CD4-positive, alpha-beta T cell treated with Interleukin-4 for 4 hours (primary cell): ENCODE results near the gene OPRM1.

Experiments
- DNase-seq: peaks from one replicate; pipeline ENCODE4 v3.0.0-alpha.2; 2020

The OPRM1 gene

GRCh38 chr6:154210678-154211077, 171.6 kb downstream of the OPRM1 start:
- DNase-seq, result no peak

DNA sequence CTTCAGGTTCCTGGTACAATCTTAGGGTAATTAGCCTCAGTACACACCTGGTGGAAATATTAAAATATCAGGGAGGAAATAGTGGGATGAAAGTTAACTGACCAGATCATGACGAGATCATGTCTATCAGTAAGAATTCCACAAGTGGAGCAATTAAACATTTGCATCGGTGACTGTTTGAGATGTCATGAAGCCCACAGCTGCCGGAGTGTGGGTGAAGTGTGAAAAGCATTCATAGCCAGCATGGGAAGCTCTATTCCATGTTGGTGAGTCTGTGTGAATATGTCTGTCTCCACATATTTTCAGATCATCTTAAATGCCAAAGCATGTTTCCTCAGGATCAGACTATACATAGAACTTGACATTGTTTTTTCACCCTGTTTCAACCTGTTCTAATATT, 174.7 kb downstream of the OPRM1 start:
- DNase-seq, result no peak

DNA sequence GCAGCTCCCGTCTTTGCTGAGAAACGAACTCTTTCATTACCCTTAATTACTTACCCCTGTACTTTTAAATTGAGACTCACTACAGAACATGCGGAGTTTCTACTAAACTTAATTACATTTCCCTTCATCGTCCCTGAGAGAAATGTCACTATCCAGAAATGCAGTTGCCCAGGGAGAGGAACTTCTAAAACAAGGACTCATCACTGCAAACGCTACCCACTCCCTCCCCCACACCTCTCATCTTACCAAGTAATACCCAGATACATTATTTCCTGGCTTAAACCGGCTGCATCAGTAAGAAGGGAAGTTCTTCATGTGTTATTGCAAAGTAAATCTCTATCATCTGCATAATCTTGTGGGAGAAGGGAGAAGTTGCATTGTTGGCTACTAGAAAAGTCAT, 179.3 kb downstream of the OPRM1 start:
- no peak for DNase-seq

DNA sequence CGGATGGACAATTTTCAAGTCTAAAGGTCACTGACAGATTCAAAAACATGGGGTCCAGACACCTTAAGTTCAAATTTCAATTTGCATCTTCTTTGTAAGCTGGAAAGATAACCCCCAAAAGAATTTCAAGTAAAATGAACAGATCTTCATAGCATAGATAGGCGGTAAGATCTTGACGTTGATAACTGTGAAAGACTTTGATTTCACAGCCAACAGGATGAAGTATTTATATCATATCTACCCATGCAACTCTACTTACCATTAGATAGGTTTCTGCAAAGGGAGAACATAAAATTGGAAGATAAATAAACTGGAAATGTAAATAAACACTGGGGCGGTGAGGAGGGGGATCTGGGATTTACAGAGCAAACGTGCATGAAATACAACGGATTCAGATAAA, 179.7 kb downstream of the OPRM1 start:
- DNase-seq, result no peak

GRCh38 chr6:154219250-154219649, 180.2 kb downstream of the OPRM1 start:
- DNase-seq, result no peak

- no peak for DNase-seq
Observed at GRCh38 chr6:154222716-154223115, 183.7 kb downstream of the OPRM1 start.

GRCh38 chr6:154223296-154223695, 184.3 kb downstream of the OPRM1 start:
- DNase-seq, result no peak

DNA sequence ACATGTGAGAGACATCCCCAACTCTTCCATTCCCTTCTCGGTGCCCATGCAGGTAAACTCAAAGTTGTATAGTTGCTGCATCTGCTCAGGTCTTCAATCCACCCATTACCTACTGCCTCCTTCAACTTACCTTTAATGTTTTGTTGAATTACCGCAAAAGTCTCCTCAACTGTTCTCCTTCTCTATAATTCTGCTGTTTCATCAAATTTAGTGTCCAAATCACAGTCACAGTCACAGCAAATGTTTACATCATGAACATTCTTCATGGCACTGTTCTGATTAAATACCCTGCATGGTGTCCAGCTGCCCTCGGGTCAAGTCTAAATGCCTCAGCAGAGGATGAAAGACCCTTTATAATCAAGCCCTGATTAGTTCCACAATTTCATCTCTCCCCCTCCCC, 187.4 kb downstream of the OPRM1 start:
- DNase-seq, result no peak

GRCh38 chr6:154227862-154228520, 189.0 kb downstream of the OPRM1 start:
- DNase-seq, result no peak

GRCh38 chr6:154228521-154228905, 189.5 kb downstream of the OPRM1 start:
- DNase-seq, result no peak

DNA sequence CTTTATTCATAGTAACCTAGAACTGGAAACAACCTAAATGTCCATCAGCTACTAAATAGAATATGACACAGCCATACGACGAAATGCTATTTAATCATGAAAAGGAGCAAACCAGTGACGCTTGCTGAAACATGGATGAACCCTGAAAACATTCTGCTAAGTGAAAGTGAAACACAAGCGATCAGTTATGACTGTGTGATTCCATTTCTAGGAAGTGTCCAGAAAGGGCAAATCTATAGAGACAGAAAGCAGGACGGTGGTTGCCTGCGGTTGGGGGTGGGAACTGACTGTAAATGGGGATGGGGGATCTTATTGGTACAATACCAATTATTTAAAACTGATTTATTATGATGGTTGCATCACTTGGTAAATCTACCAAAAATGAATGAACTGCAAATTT, 190.7 kb downstream of the OPRM1 start:
- DNase-seq, result peak; percentile 67

GRCh38 chr6:154230393-154230792, 191.4 kb downstream of the OPRM1 start:
- DNase-seq, result no peak

GRCh38 chr6:154230910-154231595, 192.0 kb downstream of the OPRM1 start:
- no peak for DNase-seq

DNA sequence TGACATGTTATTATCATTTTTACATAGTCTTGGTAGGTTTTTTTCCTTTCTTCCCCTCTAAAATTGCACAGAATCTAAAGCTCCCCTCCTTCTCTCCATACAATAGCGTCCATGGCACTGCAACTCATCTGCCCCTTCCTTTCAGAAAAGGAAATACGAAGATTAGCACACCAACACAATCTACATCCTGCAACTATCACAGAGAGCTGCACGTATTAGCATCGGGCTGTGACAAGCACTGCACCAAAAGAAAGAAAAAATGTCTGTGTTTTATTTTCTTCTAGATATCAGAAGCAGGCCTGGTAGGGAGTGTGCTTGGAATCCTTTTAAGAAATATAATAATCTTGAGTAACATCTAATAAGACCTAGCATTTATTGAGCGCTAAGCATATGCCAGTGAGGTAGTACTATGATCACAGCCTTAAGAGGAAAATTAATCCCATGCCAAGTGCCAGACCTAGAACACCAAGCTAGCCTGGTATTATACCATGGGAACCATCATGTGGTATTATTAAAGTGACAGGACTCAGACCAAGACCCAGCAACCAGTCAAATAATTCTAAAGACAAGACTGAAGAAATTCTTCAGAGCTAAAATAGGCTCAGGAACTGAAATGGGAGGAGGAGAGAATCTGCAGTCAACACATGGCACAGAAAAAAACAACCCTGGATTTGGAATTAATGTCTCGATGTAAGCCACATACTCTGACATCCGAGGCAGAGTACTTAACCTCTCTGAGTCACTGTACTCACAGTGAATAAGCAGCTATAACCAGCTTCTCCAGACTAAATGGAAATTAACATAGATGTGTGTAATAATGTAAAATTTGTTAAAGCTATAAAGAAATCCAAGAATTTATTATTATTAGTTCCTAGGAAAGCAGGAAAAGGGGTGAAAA, 193.2 kb downstream of the OPRM1 start:
- DNase-seq, result no peak

GRCh38 chr6:154233383-154233782, 194.3 kb downstream of the OPRM1 start:
- no peak for DNase-seq

DNA sequence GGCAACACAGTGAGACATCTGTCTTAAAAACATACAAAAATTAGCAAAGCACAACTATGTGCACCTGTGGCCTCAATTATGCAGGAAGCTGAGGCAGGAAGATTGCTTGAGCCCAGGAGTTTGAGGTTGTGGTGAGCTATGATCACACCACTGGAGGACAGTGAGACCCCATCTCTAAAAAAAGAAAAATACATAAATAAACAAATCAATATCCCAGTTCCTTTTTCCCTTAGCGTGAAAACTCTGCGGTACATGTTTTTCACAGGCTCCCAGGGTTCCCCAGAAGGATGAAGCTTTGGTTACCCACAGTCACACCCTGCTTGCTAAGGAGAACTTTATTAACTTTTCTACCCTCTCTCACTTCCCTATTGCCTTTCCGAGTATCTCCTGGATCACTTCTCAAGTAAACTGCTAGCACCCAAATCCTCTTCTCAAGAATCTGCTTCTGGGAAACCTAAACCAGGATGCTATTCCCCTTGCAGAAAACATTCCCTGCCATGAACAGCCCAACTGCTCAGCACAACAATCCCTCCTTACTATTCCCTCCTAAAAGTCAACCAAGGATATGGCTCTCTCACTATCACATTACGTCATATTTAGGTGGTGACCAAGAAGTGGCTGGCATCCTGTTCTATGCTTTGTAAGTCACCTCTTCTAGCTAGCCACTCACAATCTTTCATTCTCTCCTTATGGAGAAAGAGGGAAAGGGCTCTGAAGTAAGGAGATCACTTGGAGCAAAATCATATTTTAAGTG, 195.2 kb downstream of the OPRM1 start:
- no peak for DNase-seq

DNA sequence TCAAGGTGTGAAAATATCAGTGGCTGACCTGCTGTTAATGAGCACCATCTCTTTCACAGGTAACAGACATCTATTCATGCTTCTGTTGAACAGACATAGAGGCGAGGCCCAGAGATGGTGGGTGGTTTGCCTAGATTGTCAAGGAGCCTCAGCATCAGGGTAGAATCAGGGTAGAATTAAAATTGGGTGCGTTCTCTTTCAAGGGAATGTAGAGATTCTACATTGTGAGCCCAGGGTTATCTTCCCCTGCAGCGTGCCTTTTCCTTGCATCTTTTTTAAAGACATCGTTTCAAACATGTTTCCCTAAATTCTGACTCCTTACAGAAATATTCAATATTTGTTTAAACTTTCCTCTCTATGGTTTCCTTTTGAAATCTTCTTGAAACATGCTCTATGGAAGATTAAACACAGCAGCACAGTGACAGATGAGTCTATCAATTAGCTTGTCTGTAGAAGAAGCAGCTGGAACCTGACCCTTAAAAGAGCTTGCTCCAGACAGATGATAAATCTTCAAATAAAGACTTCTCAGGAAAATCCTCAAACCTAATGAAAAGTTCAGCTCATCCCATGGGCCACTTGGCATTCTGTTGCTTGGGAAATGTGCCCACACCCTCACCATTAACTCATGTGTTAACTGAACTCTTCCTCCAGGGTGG, 197.7 kb downstream of the OPRM1 start:
- no peak for DNase-seq

DNA sequence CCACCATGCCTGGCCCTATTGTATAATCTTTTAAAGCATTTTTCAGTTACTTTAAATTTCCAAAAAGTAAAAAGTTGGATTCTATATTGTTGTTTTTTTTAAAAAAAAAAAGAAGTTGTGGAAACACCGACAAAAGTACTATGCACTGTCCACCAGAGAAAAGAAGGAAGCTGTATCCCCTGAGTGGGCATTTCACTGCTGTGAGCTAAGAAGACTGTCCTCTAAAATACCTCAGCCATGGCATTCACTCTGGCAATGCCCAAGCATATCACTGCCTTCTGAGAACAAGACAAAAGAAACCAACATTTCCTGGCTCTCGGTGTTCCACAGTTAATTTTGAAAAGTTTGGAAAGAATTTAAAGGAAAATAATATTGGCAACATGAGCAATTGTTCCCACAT, 199.8 kb downstream of the OPRM1 start:
- no peak for DNase-seq

GRCh38 chr6:154239392-154239791, 200.4 kb downstream of the OPRM1 start:
- peak; percentile 55 for DNase-seq

GRCh38 chr6:154241061-154241460, 202.0 kb downstream of the OPRM1 start:
- peak; percentile 68 for DNase-seq

DNA sequence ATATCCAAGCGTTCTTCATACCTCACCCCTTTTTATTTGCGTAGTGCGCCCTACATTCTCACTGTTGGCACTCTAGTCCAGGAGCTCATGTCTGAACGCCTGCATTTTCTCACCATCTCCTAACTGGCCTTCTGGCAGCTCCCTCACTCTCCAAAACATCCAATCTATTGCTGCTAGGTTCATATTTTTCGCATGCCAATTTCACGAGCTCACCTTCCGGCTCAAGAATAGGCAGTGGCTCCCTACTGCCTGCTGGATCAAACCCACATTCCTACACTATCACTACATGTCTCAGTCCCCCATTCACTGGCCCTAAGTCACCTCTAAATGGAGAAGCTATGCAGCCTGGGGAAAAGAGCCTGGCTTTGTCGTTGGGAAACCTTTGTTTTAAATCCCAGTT, 202.5 kb downstream of the OPRM1 start:
- no peak for DNase-seq

- DNase-seq, result no peak
Observed at GRCh38 chr6:154242617-154243357, 203.7 kb downstream of the OPRM1 start.
